ENCODE data around the gene USP31. TPM values are rescaled to one million over a fixed set of nuclear protein-coding genes. Genes with fewer than 3 reads are reported as not detected.
A peak's percentile ranks its signal among the peaks of the same experiment; 100 is the strongest.

USP31 gene
- total and polyA plus RNA-seq, 9 donors: 3.7 to 6.2 (median 5.1) TPM

- 92% methylated on average over 4 of the region's 9 CpGs for WGBS (ENCODE audit: insufficient coverage)
- H3K4me1 ChIP-seq (ENCODE audit: control insufficient read depth, insufficient read depth, low read length): no peaks in the 10 kb centered on the region
- peaks cover 30% of the 10 kb centered on the region for H3K36me3 ChIP-seq (ENCODE audit: control insufficient read depth, insufficient read depth, low read length)
- no peak for DNase-seq
- no peak overlapping the region for H3K27ac ChIP-seq (ENCODE audit: low read length)
- H3K4me3 ChIP-seq (ENCODE audit: low read length): no peak overlapping the region
- no peaks in the 10 kb centered on the region for H3K9me3 ChIP-seq (replicated peaks; ENCODE audit: control insufficient read depth, low read depth, low read length)
- H3K27me3 ChIP-seq (ENCODE audit: control insufficient read depth, insufficient read depth, low read length): no peaks in the 10 kb centered on the region
Observed at GRCh38 chr16:23082161-23082788, 67.0 kb downstream of the USP31 start.

DNA sequence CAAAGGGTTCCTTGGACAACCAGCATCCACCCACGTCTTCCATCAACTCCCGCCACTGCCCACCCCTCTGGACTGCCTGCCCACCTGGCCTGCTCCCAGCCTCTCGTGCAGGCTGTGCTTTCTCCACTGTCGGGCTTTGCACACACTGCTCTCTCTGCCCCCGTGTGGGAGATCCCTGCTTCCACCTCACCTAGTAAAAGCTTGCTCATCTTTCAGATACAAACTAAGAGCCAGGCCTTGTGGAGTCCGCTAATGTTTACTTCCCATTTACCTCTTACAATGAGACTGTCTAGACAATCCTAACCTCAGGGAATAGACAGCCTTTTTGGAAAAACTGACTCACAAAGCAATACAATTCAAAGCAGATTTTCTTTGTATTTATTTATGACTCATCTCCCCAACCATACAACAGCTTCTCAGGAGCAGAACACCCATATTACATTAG is 67.6 kb downstream of the USP31 start:
- Histone ChIP-seq H3K4me3 (ENCODE audit: low read length) (no peak overlapping the region), H3K4me1 (ENCODE audit: control insufficient read depth, insufficient read depth, low read length) (no peaks in the 10 kb centered on the region), H3K36me3 (ENCODE audit: control insufficient read depth, insufficient read depth, low read length) (peaks cover 30% of the 10 kb centered on the region), H3K9me3 (replicated peaks; ENCODE audit: control insufficient read depth, low read depth, low read length) (no peaks in the 10 kb centered on the region), H3K27me3 (ENCODE audit: control insufficient read depth, insufficient read depth, low read length) (no peaks in the 10 kb centered on the region), H3K27ac (ENCODE audit: low read length) (no peak overlapping the region)
- DNase-seq: no peak
- WGBS (ENCODE audit: insufficient coverage): 54% methylated on average over 6 of the region's 6 CpGs

- H3K27me3 ChIP-seq (ENCODE audit: control insufficient read depth, insufficient read depth, low read length): no peaks in the 10 kb centered on the region
- H3K4me1 ChIP-seq (ENCODE audit: control insufficient read depth, insufficient read depth, low read length): no peaks in the 10 kb centered on the region
- no peak overlapping the region for H3K27ac ChIP-seq (ENCODE audit: low read length)
- H3K36me3 ChIP-seq (ENCODE audit: control insufficient read depth, insufficient read depth, low read length): peaks cover 30% of the 10 kb centered on the region
- DNase-seq: no peak
- H3K4me3 ChIP-seq (ENCODE audit: low read length): no peak overlapping the region
- no peaks in the 10 kb centered on the region for H3K9me3 ChIP-seq (replicated peaks; ENCODE audit: control insufficient read depth, low read depth, low read length)
- WGBS (ENCODE audit: insufficient coverage): 87% methylated on average over 2 of the region's 3 CpGs
Observed at GRCh38 chr16:23080747-23081146, 68.5 kb downstream of the USP31 start.

DNA sequence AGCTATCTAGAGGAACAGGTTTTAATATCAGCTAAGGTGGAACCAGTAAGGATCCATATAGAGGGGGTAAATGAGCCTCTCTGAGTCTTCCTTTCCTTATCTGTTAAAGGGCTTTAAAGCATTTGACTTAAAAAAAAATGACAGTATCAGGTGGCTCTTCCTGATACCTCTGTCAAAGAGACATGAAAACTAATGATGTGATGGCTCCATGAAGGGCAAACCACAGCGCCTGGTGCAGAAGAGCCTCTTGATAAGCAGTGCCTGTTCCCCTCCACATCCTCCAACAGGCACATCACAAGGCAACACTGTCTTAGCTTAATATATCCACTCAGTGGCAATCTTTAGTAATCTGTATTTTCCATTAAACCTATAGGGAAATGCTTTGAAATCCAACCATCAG is 68.9 kb downstream of the USP31 start:
- Histone ChIP-seq H3K4me3 (ENCODE audit: low read length) (no peak overlapping the region), H3K27me3 (ENCODE audit: control insufficient read depth, insufficient read depth, low read length) (no peaks in the 10 kb centered on the region), H3K9me3 (replicated peaks; ENCODE audit: control insufficient read depth, low read depth, low read length) (no peaks in the 10 kb centered on the region), H3K36me3 (ENCODE audit: control insufficient read depth, insufficient read depth, low read length) (peaks cover 31% of the 10 kb centered on the region), H3K27ac (ENCODE audit: low read length) (no peak overlapping the region), H3K4me1 (ENCODE audit: control insufficient read depth, insufficient read depth, low read length) (no peaks in the 10 kb centered on the region)
- DNase-seq: no peak
- 80% methylated on average over 1 of the region's 1 CpG for WGBS (ENCODE audit: insufficient coverage)

DNA sequence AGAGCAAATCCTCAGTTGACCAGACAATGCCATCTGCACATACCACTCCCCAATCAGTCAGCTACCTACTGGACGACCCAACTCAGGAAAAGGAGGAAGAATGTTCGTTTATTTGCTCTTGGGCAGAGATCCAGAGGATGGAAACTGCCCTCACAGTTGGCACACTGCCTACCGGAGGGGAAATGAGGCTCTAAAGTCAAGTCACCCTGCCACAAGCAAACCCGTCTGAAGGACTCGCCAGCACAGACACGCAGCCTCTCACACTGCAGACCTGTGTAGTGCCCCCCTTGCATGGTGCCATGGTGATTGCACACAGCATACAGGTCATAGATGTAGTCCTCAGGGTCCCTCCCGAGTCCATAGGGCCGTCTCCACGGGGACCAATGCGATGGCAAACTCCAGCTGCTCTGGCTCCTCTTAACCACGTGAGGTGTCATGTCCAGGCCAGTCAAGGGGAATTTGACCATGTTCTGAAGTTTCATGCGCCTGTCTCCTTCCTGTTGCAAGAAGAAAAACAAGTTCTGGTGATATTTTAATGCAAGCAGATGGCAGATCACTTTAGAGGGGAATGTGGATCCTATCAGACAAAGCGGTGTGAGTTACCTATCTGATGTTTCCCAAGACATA is 69.5 kb downstream of the USP31 start:
- Histone ChIP-seq H3K4me3 (ENCODE audit: low read length) (no peak overlapping the region), H3K9me3 (replicated peaks; ENCODE audit: control insufficient read depth, low read depth, low read length) (no peaks in the 10 kb centered on the region), H3K4me1 (ENCODE audit: control insufficient read depth, insufficient read depth, low read length) (no peaks in the 10 kb centered on the region), H3K27me3 (ENCODE audit: control insufficient read depth, insufficient read depth, low read length) (no peaks in the 10 kb centered on the region), H3K36me3 (ENCODE audit: control insufficient read depth, insufficient read depth, low read length) (peaks cover 36% of the 10 kb centered on the region), H3K27ac (ENCODE audit: low read length) (no peak overlapping the region)
- 81% methylated on average over 11 of the region's 13 CpGs for WGBS (ENCODE audit: insufficient coverage)
- DNase-seq: no peak

GRCh38 chr16:23074423-23074822 is 74.8 kb downstream of the USP31 start:
- 91% methylated on average over 1 of the region's 3 CpGs for WGBS (ENCODE audit: insufficient coverage)
- Histone ChIP-seq H3K4me1 (ENCODE audit: control insufficient read depth, insufficient read depth, low read length) (peaks cover 8% of the 10 kb centered on the region), H3K36me3 (ENCODE audit: control insufficient read depth, insufficient read depth, low read length) (peaks cover 32% of the 10 kb centered on the region), H3K27me3 (ENCODE audit: control insufficient read depth, insufficient read depth, low read length) (no peaks in the 10 kb centered on the region), H3K27ac (ENCODE audit: low read length) (no peak overlapping the region), H3K9me3 (replicated peaks; ENCODE audit: control insufficient read depth, low read depth, low read length) (no peaks in the 10 kb centered on the region), H3K4me3 (ENCODE audit: low read length) (no peak overlapping the region)
- DNase-seq: no peak

- no peaks in the 10 kb centered on the region for H3K9me3 ChIP-seq (replicated peaks; ENCODE audit: control insufficient read depth, low read depth, low read length)
- H3K4me1 ChIP-seq (ENCODE audit: control insufficient read depth, insufficient read depth, low read length): peaks cover 8% of the 10 kb centered on the region
- DNase-seq: no peak
- H3K27ac ChIP-seq (ENCODE audit: low read length): no peak overlapping the region
- no peaks in the 10 kb centered on the region for H3K27me3 ChIP-seq (ENCODE audit: control insufficient read depth, insufficient read depth, low read length)
- 89% methylated on average over 4 of the region's 9 CpGs for WGBS (ENCODE audit: insufficient coverage)
- no peak overlapping the region for H3K4me3 ChIP-seq (ENCODE audit: low read length)
- peaks cover 40% of the 10 kb centered on the region for H3K36me3 ChIP-seq (ENCODE audit: control insufficient read depth, insufficient read depth, low read length)
Observed at GRCh38 chr16:23072769-23073549, 76.3 kb downstream of the USP31 start.

DNA sequence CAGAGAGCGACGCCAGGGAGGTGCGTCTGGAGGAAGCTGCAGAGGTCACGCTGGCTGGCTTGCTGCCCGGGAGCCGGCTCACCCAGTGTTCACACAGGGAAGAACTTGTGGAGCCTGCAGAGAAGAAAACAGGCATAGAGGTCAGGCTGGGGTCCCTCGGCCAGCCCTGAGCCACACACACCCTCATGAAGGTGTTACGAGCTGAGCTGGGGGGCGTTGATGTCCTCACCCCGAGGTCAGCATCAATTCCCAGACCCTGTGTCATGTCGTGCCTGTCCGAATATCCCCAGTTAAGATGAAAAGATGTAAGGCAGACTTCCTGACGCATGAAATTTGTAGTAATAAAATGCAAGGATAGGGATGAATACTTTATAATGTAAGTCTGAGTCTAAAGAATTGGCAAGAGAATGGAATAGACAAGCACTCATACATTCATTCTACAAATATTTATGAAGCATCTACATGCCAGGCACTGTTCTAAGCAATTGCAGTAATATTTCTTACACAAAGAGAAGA is 77.1 kb downstream of the USP31 start:
- peaks cover 44% of the 10 kb centered on the region for H3K36me3 ChIP-seq (ENCODE audit: control insufficient read depth, insufficient read depth, low read length)
- DNase-seq: peak; percentile 58
- H3K9me3 ChIP-seq (replicated peaks; ENCODE audit: control insufficient read depth, low read depth, low read length): no peaks in the 10 kb centered on the region
- peaks cover 8% of the 10 kb centered on the region for H3K4me1 ChIP-seq (ENCODE audit: control insufficient read depth, insufficient read depth, low read length)
- 56% methylated on average over 8 of the region's 13 CpGs for WGBS (ENCODE audit: insufficient coverage)
- H3K4me3 ChIP-seq (ENCODE audit: low read length): no peak overlapping the region
- no peaks in the 10 kb centered on the region for H3K27me3 ChIP-seq (ENCODE audit: control insufficient read depth, insufficient read depth, low read length)
- H3K27ac ChIP-seq (ENCODE audit: low read length): no peak overlapping the region

DNA sequence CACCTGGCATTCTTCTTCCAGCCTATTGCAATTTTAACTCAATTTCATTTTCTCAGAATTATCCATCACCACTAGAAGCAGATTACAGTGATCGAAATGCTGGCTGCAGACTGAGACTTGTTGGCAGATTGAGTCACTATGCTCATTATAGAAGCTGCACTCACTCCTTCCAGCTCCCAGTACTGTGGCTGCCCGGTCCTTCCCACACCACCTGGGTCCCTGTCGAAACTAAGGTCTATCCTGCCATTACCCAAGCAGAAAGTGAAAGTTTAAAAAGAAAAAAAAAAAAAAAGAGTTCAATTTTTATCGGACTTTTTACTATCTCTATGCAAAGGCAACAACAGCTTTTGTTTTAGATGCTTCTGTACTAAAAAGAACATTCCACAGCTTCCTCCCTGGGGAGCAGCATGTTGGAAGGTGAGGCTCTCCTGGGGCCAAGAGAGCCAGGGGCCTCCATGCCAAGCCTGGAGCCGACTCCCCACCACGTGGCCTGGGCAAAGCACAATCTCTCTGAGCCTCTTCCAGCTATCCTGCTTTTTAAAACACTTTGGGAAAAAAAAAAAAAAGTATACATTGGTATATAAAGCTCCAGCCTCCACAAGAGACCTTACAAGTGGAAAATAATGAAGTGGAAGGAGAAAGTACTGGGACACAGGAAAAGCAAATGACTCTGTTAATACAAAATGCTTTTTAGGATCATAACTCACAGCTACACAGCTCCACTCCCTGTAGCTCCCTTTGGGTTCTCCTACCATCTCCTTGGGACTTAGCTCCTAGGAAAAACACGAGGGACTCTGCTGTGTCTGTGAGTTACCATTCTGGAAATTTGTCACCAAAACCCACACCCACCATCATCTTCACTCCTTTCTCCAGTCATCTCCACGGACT is 77.8 kb downstream of the USP31 start:
- H3K27me3 ChIP-seq (ENCODE audit: control insufficient read depth, insufficient read depth, low read length): no peaks in the 10 kb centered on the region
- no peaks in the 10 kb centered on the region for H3K9me3 ChIP-seq (replicated peaks; ENCODE audit: control insufficient read depth, low read depth, low read length)
- H3K4me3 ChIP-seq (ENCODE audit: low read length): no peak overlapping the region
- DNase-seq: peak; percentile 53
- peaks cover 44% of the 10 kb centered on the region for H3K36me3 ChIP-seq (ENCODE audit: control insufficient read depth, insufficient read depth, low read length)
- H3K4me1 ChIP-seq (ENCODE audit: control insufficient read depth, insufficient read depth, low read length): peaks cover 8% of the 10 kb centered on the region
- H3K27ac ChIP-seq (ENCODE audit: low read length): peak overlapping the region; percentile 35
- 33% methylated on average over 1 of the region's 8 CpGs for WGBS (ENCODE audit: insufficient coverage)
